COLO668 (cell line): ENCODE results near the gene CCL28.

Experiments used
- DNase-seq: peaks from one replicate; lab custom pipeline; 2025; ENCODE audit not compliant: unreplicated experiment; lab: John Stamatoyannopoulos, UW

CCL28 gene

GRCh38 chr5:43358301-43358700, 53.9 kb downstream of the CCL28 start:
- DNase-seq: no peak

GRCh38 chr5:43357878-43358281, 54.3 kb downstream of the CCL28 start:
- DNase-seq: no peak

GRCh38 chr5:43357067-43357466, 55.1 kb downstream of the CCL28 start:
- DNase-seq: no peak

- DNase-seq: no peak
Measured at GRCh38 chr5:43354774-43355173, 57.4 kb downstream of the CCL28 start.

GRCh38 chr5:43353668-43354067, 58.5 kb downstream of the CCL28 start:
- no peak for DNase-seq

GRCh38 chr5:43352915-43353314, 59.3 kb downstream of the CCL28 start:
- no peak for DNase-seq

GRCh38 chr5:43352131-43352530, 60.1 kb downstream of the CCL28 start:
- no peak for DNase-seq

- DNase-seq: no peak
Measured at GRCh38 chr5:43348861-43349363, 63.3 kb downstream of the CCL28 start.

GRCh38 chr5:43348207-43348606, 64.0 kb downstream of the CCL28 start:
- DNase-seq: no peak

GRCh38 chr5:43338862-43339261, 73.3 kb downstream of the CCL28 start:
- DNase-seq: no peak

- DNase-seq: no peak
Measured at GRCh38 chr5:43336159-43336558, 76.0 kb downstream of the CCL28 start.

- no peak for DNase-seq
Measured at GRCh38 chr5:43335681-43336080, 76.5 kb downstream of the CCL28 start.

- no peak for DNase-seq
Measured at GRCh38 chr5:43332401-43332800, 79.8 kb downstream of the CCL28 start.
